HepG2 (cell line): Measurements from ENCODE around the gene YAP1. TPM values are rescaled to one million over a fixed set of nuclear protein-coding genes. Genes with fewer than 3 reads are reported as not detected.
A peak's percentile ranks its signal among the peaks of the same experiment; 100 is the strongest.

Experiments
- AGO1 ChIP-seq: fragments of 200-400 bp; formaldehyde crosslinking; IDR thresholded peaks from 2 replicates; pipeline ENCODE4 v1.6.1; 2017; ENCODE audit warnings: mild to moderate bottlenecking, low read depth, low read length, moderate library complexity; ENCODE audit not compliant: poor library complexity, severe bottlenecking
- CREB3 ChIP-seq: sonication (generic); formaldehyde crosslinking; IDR thresholded peaks from 2 replicates; pipeline ENCODE4 v1.5.0; 2020; ENCODE audit warnings: missing genetic modification reagents
- KLF16 ChIP-seq, 2 experiments: sonication (generic) in 1 of 2; formaldehyde crosslinking in 1 of 2; IDR thresholded peaks; 2 replicates each; pipeline versions ENCODE4 v1.6.1 to v1.8.0; 2016 to 2023; ENCODE audit warnings: missing genetic modification reagents in 2 of 2, missing compliant biosample characterization in 1 of 2
- LBX2 ChIP-seq: sonication (generic); formaldehyde crosslinking; IDR thresholded peaks from 2 replicates; pipeline ENCODE4 v1.5.0; 2020; ENCODE audit warnings: missing genetic modification reagents, mild to moderate bottlenecking, borderline replicate concordance
- PCBP1 ChIP-seq: fragments of 200-400 bp; formaldehyde crosslinking; IDR thresholded peaks from 2 replicates; pipeline ENCODE4 v1.6.1; 2017; ENCODE audit warnings: mild to moderate bottlenecking, low read depth, low read length, borderline replicate concordance
- POGK ChIP-seq: sonication (generic); formaldehyde crosslinking; conservative IDR thresholded peaks from 2 replicates; pipeline ENCODE4 v1.8.0; 2022; ENCODE audit warnings: mild to moderate bottlenecking, moderate library complexity, missing genetic modification reagents
- RAD21 ChIP-seq: fragments of 450-650 bp; formaldehyde crosslinking; IDR thresholded peaks from 2 replicates; pipeline ENCODE4 v1.5.0; 2020; ENCODE audit warnings: mild to moderate bottlenecking
- RERE ChIP-seq: IDR thresholded peaks from 2 replicates; pipeline ENCODE4 v1.6.1; 2016; ENCODE audit warnings: low read depth, missing genetic modification reagents, missing compliant biosample characterization
- SETDB1 ChIP-seq: sonication (generic); formaldehyde crosslinking; IDR thresholded peaks from 2 replicates; pipeline ENCODE4 v1.5.1; 2020; ENCODE audit warnings: missing genetic modification reagents, mild to moderate bottlenecking, borderline replicate concordance
- ZBTB25 ChIP-seq: IDR thresholded peaks from 2 replicates; pipeline ENCODE4 v1.6.1; 2018; ENCODE audit warnings: missing genetic modification reagents
- ZKSCAN8 ChIP-seq: IDR thresholded peaks from 2 replicates; pipeline ENCODE4 v1.6.1; 2016; ENCODE audit warnings: borderline replicate concordance, missing genetic modification reagents, missing compliant biosample characterization
- ZMYM2 ChIP-seq: sonication (generic); formaldehyde crosslinking; IDR thresholded peaks from 2 replicates; pipeline ENCODE4 v1.8.0; 2022; ENCODE audit warnings: mild to moderate bottlenecking, missing genetic modification reagents
- ZNF501 ChIP-seq: sonication (generic); formaldehyde crosslinking; IDR thresholded peaks from 2 replicates; pipeline ENCODE4 v1.5.1; 2020; ENCODE audit warnings: mild to moderate bottlenecking, moderate library complexity, missing genetic modification reagents
- ZNF503 ChIP-seq: sonication (generic); formaldehyde crosslinking; IDR thresholded peaks from 2 replicates; pipeline ENCODE4 v1.4.0; 2020; ENCODE audit warnings: missing genetic modification reagents
- ZNF556 ChIP-seq: sonication (generic); formaldehyde crosslinking; IDR thresholded peaks from 2 replicates; pipeline ENCODE4 v1.4.0; 2020; ENCODE audit warnings: mild to moderate bottlenecking, missing genetic modification reagents, borderline replicate concordance
- polyA plus RNA-seq, 8 experiments: library from polyadenylated mRNA; depleted of rRNA in 3 of 8; stranded (reverse) in 7 of 8; unstranded in 1 of 8; fragments of >200 nt; fragmentation: Illumina TruSeq in 4 of 8; extraction: Trizol in 4 of 8; gene quantifications; 2 replicates each; pipeline versions ENCODE4 v1.2.1 to v1.2.3, GENCODE V29; 2011 to 2016; ENCODE audit warnings: low read depth in 4 of 8, missing spikeins in 1 of 8, mixed read lengths in 1 of 8; ENCODE audit not compliant: insufficient read depth in 1 of 8
- total RNA-seq, 5 experiments: library from RNA; depleted of rRNA; stranded (reverse); fragments of >200 nt; fragmentation: Illumina TruSeq; extraction: Trizol; gene quantifications; 2 replicates each; pipeline ENCODE4 v1.2.3, GENCODE V29; 2016; ENCODE audit warnings: low read depth in 1 of 5

The YAP1 gene
- total and polyA plus RNA-seq, 2 of the 13 experiments (the other 11 are each of a cell fraction or from before 2014, with no cell fraction given): 59.5 to 91.0 TPM

GRCh38 chr11:102109896-102110760 is at the start of gene YAP1 (continued):
- peak; percentile 81; the same call in 1 of the 2 replicates for TF ChIP-seq RAD21
- TF ChIP-seq POGK (CRISPR knock-in tag): peak; percentile 55; the same call in 1 of the 2 replicates
- no peak for TF ChIP-seq CREB3 (CRISPR knock-in tag)
- peak; percentile 78; the same call in 1 of the 2 replicates for TF ChIP-seq ZNF556 (CRISPR knock-in tag)
- peak; percentile 75; the same call in 1 of the 2 replicates for TF ChIP-seq ZBTB25 (CRISPR knock-in tag)
- no peak for TF ChIP-seq LBX2
- no peak for TF ChIP-seq PCBP1
- peak; percentile 99 for TF ChIP-seq ZNF501 (CRISPR knock-in tag)
- TF ChIP-seq KLF16 (CRISPR knock-in tag; IDR thresholded peaks at IDR 0.05): peak in 1 of 2 experiments; percentile 90; a peak in 2 of 4 replicates
- no peak for TF ChIP-seq RERE (CRISPR knock-in tag)
- TF ChIP-seq AGO1: peak; percentile 50
- TF ChIP-seq SETDB1 (CRISPR knock-in tag): no peak
- TF ChIP-seq ZKSCAN8 (CRISPR knock-in tag): no peak; the same call in 1 of the 2 replicates
- TF ChIP-seq ZNF503: no peak
- no peak for TF ChIP-seq ZMYM2
